WTC11 (cell line): ENCODE measurements around the gene TLE4. TPM values are rescaled to one million over a fixed set of nuclear protein-coding genes. Genes with fewer than 3 reads are reported as not detected.
A peak's percentile ranks its signal among the peaks of the same experiment; 100 is the strongest.

Experiments
- ATAC-seq: fragments of 200-7000 bp; cut with Tn5 transposase; 2 replicates; pipeline ENCODE4 v1.10.0; 2021; ENCODE audit warnings: mild to moderate bottlenecking, moderate library complexity
- CTCF ChIA-PET: fragments of 300-600 bp; sonication (Branson Sonifier 250); formaldehyde crosslinking; loops from one replicate; lab custom pipeline; 2021; ENCODE audit warnings: antibody characterized with exemption; lab: Charles Lee
- POLR2A ChIA-PET: fragments of 350-600 bp; sonication (Branson Sonifier 250); formaldehyde crosslinking; loops from one replicate; lab custom pipeline; 2021; ENCODE audit warnings: antibody characterized with exemption; lab: Charles Lee
- DNase-seq: peaks from one replicate; pipeline ENCODE4 v3.0.0; 2021; ENCODE audit warnings: low spot score
- H3K27ac Mint-ChIP-seq: 2 replicates; pipeline ENCODE4 v1.8.0; 2021; ENCODE audit warnings: mixed read lengths
- H3K27me3 Mint-ChIP-seq: 2 replicates; pipeline ENCODE4 v1.8.0; 2021; ENCODE audit warnings: low read depth, mild to moderate bottlenecking, moderate library complexity, mixed read lengths
- H3K36me3 Mint-ChIP-seq: 2 replicates; pipeline ENCODE4 v1.8.0; 2021; ENCODE audit warnings: mixed read lengths
- H3K4me1 Mint-ChIP-seq: 2 replicates; pipeline ENCODE4 v1.8.0; 2022; ENCODE audit warnings: mixed read lengths
- H3K4me3 Mint-ChIP-seq: 2 replicates; pipeline ENCODE4 v1.8.0; 2021; ENCODE audit warnings: mild to moderate bottlenecking, moderate library complexity, mixed read lengths
- H3K9me3 Mint-ChIP-seq: 2 replicates; pipeline ENCODE4 v1.8.0; 2021; ENCODE audit warnings: mixed read lengths
- CBFB ChIP-seq: sonication (generic); formaldehyde crosslinking; IDR thresholded peaks from 2 replicates; pipeline ENCODE4 v1.8.1; 2022; ENCODE audit warnings: mild to moderate bottlenecking, low read depth, missing genetic modification reagents
- CREB1 ChIP-seq: sonication (generic); formaldehyde crosslinking; IDR thresholded peaks from 2 replicates; pipeline ENCODE4 v1.8.0; 2023; ENCODE audit warnings: mild to moderate bottlenecking, missing genetic modification reagents
- JAZF1 ChIP-seq: fragments of 250-450 bp; sonication (Bioruptor Pico); IDR thresholded peaks from 2 replicates; pipeline ENCODE4 v1.9.0; 2021; ENCODE audit warnings: moderate library complexity, mild to moderate bottlenecking, inconsistent platforms
- MXD4 ChIP-seq: fragments of 250-450 bp; sonication (Bioruptor Pico); IDR thresholded peaks from 2 replicates; pipeline ENCODE4 v1.8.0; 2021; ENCODE audit warnings: mild to moderate bottlenecking, moderate library complexity, borderline replicate concordance
- MYBL2 ChIP-seq: sonication (generic); formaldehyde crosslinking; IDR thresholded peaks from 2 replicates; pipeline ENCODE4 v1.8.1; 2023; ENCODE audit warnings: mild to moderate bottlenecking, moderate library complexity, missing genetic modification reagents
- PRRX2 ChIP-seq: fragments of 250-450 bp; sonication (Bioruptor Pico); IDR thresholded peaks from 2 replicates; pipeline ENCODE4 v1.8.0; 2021; ENCODE audit warnings: mild to moderate bottlenecking
- TEAD4 ChIP-seq: sonication (generic); formaldehyde crosslinking; IDR thresholded peaks from 2 replicates; pipeline ENCODE4 v1.8.0; 2022; ENCODE audit warnings: mild to moderate bottlenecking, missing genetic modification reagents
- TP53 ChIP-seq: sonication (generic); formaldehyde crosslinking; IDR thresholded peaks from 2 replicates; pipeline ENCODE4 v1.8.1; 2023; ENCODE audit warnings: mild to moderate bottlenecking, missing genetic modification reagents
- ZNF423 ChIP-seq: fragments of 250-450 bp; sonication (Bioruptor Pico); IDR thresholded peaks from 2 replicates; pipeline ENCODE4 v2.1.2; 2022; ENCODE audit warnings: mild to moderate bottlenecking, moderate library complexity
- ZNF671 ChIP-seq: fragments of 250-450 bp; sonication (Bioruptor Pico); IDR thresholded peaks from 2 replicates; pipeline ENCODE4 v1.8.0; 2021; ENCODE audit warnings: mild to moderate bottlenecking
- total RNA-seq: library from RNA; stranded (reverse); gene quantifications from 3 replicates; pipeline ENCODE4 v1.2.3, GENCODE V29; 2021
- TF ChIP-seq, protein P1 (sequence below): fragments of 250-450 bp; sonication (Bioruptor Pico); IDR thresholded peaks from 2 replicates; pipeline ENCODE4 v1.9.0; 2021; ENCODE audit warnings: moderate library complexity, mild to moderate bottlenecking, inconsistent platforms, borderline replicate concordance
- TF ChIP-seq, protein P2 (sequence below): sonication (generic); formaldehyde crosslinking; IDR thresholded peaks from 2 replicates; pipeline ENCODE4 v1.8.0; 2022; ENCODE audit warnings: mild to moderate bottlenecking, missing genetic modification reagents
- TF ChIP-seq, protein P3 (sequence below): sonication (generic); formaldehyde crosslinking; IDR thresholded peaks from 2 replicates; pipeline ENCODE4 v1.8.1; 2023; ENCODE audit warnings: mild to moderate bottlenecking, missing genetic modification reagents
- TF ChIP-seq, protein P4 (sequence below): fragments of 250-450 bp; sonication (Bioruptor Pico); IDR thresholded peaks from 2 replicates; pipeline ENCODE4 v1.9.0; 2021; ENCODE audit warnings: mild to moderate bottlenecking
- TF ChIP-seq, protein P5 (sequence below): sonication (generic); formaldehyde crosslinking; IDR thresholded peaks from 2 replicates; pipeline ENCODE4 v1.8.1; 2023; ENCODE audit warnings: mild to moderate bottlenecking, missing genetic modification reagents

Gene TLE4
- total RNA-seq, 1 experiment from 2014 or later = 48.1 TPM

DNA sequence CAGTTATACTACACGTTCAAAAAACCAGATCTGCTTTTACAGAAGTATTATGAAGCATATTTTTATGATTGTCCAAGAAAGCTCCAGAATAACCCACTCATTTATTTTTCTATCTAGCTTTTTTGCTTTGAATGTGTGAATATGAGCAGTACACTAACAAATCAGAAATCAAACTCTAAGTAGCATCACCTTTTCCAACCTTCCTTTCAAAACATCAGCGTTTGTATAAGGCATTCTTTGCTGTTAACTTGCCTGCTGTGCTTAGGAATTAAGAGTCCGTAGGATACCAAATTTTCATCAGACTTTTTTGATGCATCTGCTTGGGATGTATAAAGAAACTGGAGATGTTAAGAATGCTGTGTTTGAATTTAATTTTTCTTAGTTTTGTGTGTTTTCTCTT lies 3.8 kb downstream of the TLE4 start:
- no peaks in the 10 kb centered on the region for H3K9me3 Mint-ChIP-seq
- H3K4me1 Mint-ChIP-seq = peaks cover 44% of the 10 kb centered on the region
- ChIA-PET CTCF (no interaction called here), POLR2A (no interaction called here)
- DNase-seq (no peak), ATAC-seq (no peak)
- H3K36me3 Mint-ChIP-seq = peaks cover 27% of the 10 kb centered on the region
- TF ChIP-seq JAZF1 (CRISPR knock-in tag) = no peak
- H3K4me3 Mint-ChIP-seq = peak overlapping the region; percentile 20
- H3K27ac Mint-ChIP-seq = no peak overlapping the region
- H3K27me3 Mint-ChIP-seq = peaks cover 6% of the 10 kb centered on the region; the same call in 1 of the 2 replicates

DNA sequence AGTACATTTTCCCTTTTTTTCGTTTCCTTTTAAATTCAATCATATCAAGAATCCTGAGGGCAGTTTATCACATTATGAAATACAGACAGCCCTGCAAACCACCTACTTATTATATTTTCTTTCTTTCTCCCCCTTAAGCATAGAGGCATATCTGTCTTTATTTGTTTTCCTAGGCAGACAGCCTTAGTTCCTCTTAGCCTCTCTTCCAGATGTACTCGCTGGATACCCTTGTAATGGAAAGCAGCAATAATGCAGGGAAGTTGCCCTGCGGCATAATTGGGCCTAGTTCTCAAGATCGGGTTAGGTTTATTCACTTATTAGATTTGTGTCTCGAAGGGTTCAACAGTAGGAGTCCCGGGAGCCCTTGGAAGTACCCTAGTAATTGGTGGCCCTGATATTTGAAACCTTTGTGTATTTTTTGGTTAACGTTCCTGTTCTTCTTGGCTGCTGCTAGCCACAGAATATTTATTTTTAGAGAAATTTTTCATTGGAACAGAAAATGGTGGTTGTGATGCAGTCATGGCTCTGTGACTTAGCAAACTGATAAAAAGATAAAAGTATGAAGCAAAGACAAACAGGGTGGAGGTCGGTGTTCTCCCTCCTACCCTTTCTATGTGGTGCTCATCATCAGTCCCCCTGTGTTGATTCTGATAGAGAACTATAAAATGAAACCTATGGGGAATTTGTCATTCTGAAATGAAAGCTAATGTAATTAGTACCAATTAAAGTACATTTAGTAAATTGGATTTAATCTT lies 6.4 kb downstream of the TLE4 start:
- CTCF ChIA-PET = no interaction called here
- TF ChIP-seq, protein P1, sequence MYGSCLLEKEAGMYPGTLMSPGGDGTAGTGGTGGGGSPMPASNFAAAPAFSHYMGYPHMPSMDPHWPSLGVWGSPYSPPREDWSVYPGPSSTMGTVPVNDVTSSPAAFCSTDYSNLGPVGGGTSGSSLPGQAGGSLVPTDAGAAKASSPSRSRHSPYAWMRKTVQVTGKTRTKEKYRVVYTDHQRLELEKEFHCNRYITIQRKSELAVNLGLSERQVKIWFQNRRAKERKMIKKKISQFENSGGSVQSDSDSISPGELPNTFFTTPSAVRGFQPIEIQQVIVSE (CRISPR knock-in tag) = no peak
- TF ChIP-seq ZNF423 = no peak
- no peak for TF ChIP-seq MYBL2 (CRISPR knock-in tag)
- TF ChIP-seq, protein P2, sequence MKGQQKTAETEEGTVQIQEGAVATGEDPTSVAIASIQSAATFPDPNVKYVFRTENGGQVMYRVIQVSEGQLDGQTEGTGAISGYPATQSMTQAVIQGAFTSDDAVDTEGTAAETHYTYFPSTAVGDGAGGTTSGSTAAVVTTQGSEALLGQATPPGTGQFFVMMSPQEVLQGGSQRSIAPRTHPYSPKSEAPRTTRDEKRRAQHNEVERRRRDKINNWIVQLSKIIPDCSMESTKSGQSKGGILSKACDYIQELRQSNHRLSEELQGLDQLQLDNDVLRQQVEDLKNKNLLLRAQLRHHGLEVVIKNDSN (CRISPR knock-in tag) = no peak
- no peak for TF ChIP-seq PRRX2
- no peak for TF ChIP-seq TEAD4 (CRISPR knock-in tag)
- Mint-ChIP-seq H3K9me3 (no peaks in the 10 kb centered on the region), H3K27me3 (peaks cover 6% of the 10 kb centered on the region; the same call in 1 of the 2 replicates), H3K4me1 (peaks cover 67% of the 10 kb centered on the region), H3K27ac (no peak overlapping the region; the same call in 1 of the 2 replicates), H3K36me3 (peaks cover 28% of the 10 kb centered on the region), H3K4me3 (no peak overlapping the region)
- no peak for DNase-seq
- POLR2A ChIA-PET = no interaction called here
- ATAC-seq = no peak

DNA sequence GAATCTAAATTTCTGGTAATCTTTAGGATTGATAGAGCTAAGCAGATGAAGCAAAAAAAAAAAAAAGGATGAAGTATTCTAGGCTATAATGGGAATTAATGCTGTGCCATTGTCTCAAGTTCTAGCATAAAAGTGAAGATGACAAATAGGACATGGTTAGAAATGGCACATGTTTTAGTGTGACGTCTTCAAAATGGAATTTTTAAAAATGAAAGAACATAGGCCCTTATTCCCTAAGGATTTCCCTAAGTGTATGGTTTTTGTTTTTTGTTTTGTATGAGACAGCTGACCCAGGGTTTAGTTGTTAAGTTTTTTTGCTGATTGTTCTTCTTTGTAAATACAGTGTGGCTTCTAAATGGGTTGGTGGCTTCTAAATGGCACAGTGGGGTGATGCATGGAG lies 7.1 kb downstream of the TLE4 start:
- POLR2A ChIA-PET = no interaction called here
- CTCF ChIA-PET = no interaction called here
- Mint-ChIP-seq H3K27ac (peak overlapping the region; percentile 7; the same call in 1 of the 2 replicates), H3K4me3 (no peak overlapping the region), H3K36me3 (peaks cover 28% of the 10 kb centered on the region), H3K4me1 (peaks cover 71% of the 10 kb centered on the region), H3K9me3 (no peaks in the 10 kb centered on the region), H3K27me3 (0 out of 2 replicates have a peak, but pooled peaks cover under 1% of the 10 kb centered on the region)
- TF ChIP-seq, protein P3, sequence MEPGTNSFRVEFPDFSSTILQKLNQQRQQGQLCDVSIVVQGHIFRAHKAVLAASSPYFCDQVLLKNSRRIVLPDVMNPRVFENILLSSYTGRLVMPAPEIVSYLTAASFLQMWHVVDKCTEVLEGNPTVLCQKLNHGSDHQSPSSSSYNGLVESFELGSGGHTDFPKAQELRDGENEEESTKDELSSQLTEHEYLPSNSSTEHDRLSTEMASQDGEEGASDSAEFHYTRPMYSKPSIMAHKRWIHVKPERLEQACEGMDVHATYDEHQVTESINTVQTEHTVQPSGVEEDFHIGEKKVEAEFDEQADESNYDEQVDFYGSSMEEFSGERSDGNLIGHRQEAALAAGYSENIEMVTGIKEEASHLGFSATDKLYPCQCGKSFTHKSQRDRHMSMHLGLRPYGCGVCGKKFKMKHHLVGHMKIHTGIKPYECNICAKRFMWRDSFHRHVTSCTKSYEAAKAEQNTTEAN (CRISPR knock-in tag) = no peak
- TF ChIP-seq ZNF671 (CRISPR knock-in tag) = no peak
- TF ChIP-seq, protein P4, sequence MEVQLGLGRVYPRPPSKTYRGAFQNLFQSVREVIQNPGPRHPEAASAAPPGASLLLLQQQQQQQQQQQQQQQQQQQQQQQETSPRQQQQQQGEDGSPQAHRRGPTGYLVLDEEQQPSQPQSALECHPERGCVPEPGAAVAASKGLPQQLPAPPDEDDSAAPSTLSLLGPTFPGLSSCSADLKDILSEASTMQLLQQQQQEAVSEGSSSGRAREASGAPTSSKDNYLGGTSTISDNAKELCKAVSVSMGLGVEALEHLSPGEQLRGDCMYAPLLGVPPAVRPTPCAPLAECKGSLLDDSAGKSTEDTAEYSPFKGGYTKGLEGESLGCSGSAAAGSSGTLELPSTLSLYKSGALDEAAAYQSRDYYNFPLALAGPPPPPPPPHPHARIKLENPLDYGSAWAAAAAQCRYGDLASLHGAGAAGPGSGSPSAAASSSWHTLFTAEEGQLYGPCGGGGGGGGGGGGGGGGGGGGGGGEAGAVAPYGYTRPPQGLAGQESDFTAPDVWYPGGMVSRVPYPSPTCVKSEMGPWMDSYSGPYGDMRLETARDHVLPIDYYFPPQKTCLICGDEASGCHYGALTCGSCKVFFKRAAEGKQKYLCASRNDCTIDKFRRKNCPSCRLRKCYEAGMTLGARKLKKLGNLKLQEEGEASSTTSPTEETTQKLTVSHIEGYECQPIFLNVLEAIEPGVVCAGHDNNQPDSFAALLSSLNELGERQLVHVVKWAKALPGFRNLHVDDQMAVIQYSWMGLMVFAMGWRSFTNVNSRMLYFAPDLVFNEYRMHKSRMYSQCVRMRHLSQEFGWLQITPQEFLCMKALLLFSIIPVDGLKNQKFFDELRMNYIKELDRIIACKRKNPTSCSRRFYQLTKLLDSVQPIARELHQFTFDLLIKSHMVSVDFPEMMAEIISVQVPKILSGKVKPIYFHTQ (CRISPR knock-in tag) = no peak
- TF ChIP-seq, protein P5, sequence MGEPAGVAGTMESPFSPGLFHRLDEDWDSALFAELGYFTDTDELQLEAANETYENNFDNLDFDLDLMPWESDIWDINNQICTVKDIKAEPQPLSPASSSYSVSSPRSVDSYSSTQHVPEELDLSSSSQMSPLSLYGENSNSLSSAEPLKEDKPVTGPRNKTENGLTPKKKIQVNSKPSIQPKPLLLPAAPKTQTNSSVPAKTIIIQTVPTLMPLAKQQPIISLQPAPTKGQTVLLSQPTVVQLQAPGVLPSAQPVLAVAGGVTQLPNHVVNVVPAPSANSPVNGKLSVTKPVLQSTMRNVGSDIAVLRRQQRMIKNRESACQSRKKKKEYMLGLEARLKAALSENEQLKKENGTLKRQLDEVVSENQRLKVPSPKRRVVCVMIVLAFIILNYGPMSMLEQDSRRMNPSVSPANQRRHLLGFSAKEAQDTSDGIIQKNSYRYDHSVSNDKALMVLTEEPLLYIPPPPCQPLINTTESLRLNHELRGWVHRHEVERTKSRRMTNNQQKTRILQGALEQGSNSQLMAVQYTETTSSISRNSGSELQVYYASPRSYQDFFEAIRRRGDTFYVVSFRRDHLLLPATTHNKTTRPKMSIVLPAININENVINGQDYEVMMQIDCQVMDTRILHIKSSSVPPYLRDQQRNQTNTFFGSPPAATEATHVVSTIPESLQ (CRISPR knock-in tag) = no peak
- no peak for TF ChIP-seq CBFB
- no peak for TF ChIP-seq TP53
- no peak for TF ChIP-seq MXD4 (CRISPR knock-in tag)
- no peak for TF ChIP-seq CREB1 (CRISPR knock-in tag)
- no peak for DNase-seq
- no peak for ATAC-seq
